Measurements from ENCODE around the gene CNN2. TPM values are rescaled to one million over a fixed set of nuclear protein-coding genes. Genes with fewer than 3 reads are reported as not detected.
A peak's percentile ranks its signal among the peaks of the same experiment; 100 is the strongest.

Gene CNN2
- total RNA-seq, 2 donors from 2014 or later = 108 to 132 TPM

- intact Hi-C loops (cut with DNase I) = no loop called here
- H3K4me3 ChIP-seq = no peak overlapping the region
- H3K4me1 ChIP-seq = no peaks in the 10 kb centered on the region
- peaks cover under 1% of the 10 kb centered on the region for H3K27me3 ChIP-seq
- TF ChIP-seq CTCF (IDR thresholded peaks at IDR 0.05) = no peak
- H3K9me3 ChIP-seq = no peaks in the 10 kb centered on the region
- H3K27ac ChIP-seq = no peak overlapping the region
- no peak for DNase-seq
- H3K36me3 ChIP-seq = peaks cover 19% of the 10 kb centered on the region
- no peak overlapping the region for H3K9ac ChIP-seq (ENCODE audit: low read depth in 2 of 2, low read length in 2 of 2)
These were observed 19.6 kb upstream of the CNN2 start for GRCh38 chr19:1006711-1007398.

GRCh38 chr19:1007399-1008251 lies 18.8 kb upstream of the CNN2 start:
- Histone ChIP-seq H3K27me3 (no peaks in the 10 kb centered on the region), H3K36me3 (peaks cover 22% of the 10 kb centered on the region), H3K27ac (no peak overlapping the region), H3K4me1 (no peaks in the 10 kb centered on the region), H3K4me3 (no peak overlapping the region), H3K9me3 (no peaks in the 10 kb centered on the region), H3K9ac (ENCODE audit: low read depth in 2 of 2, low read length in 2 of 2) (no peak overlapping the region)
- DNase-seq = no peak
- intact Hi-C loops (cut with DNase I) = no loop called here
- TF ChIP-seq CTCF (IDR thresholded peaks at IDR 0.05) = no peak

DNA sequence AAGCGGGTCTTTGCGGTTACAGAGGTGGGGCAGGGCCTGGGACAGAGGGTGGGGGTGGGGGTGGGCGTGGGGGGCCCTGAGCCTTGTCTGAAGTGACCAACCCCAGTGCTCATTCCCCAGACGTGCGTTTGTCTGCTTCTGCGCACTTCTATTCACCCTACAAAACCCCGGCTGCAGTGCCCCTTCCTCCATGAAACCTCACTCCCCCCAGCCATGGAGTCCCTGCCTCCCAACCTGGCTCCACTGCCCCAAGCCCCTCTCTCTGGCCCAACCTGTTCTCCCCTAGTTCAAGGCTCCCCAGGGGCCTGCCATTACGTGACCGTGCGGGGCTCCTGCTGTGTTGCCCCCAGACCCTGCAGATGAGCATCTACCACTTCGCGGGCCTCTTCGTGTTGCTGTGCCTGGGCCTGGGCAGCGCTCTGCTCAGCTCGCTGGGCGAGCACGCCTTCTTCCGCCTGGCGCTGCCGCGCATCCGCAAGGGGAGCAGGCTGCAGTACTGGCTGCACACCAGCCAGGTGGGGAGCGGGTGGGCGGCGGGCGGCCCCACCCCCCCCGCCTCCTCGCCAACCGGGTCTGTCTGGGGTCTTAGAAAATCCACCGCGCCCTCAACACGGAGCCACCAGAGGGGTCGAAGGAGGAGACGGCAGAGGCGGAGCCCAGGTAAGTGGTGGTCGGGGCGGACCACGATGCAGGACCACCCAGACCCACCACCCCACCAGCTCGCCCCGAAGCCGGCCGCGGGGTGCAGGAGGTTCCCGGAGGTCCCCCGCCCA lies 18.0 kb upstream of the CNN2 start:
- no peak for DNase-seq
- H3K4me3 ChIP-seq = no peak overlapping the region

DNA sequence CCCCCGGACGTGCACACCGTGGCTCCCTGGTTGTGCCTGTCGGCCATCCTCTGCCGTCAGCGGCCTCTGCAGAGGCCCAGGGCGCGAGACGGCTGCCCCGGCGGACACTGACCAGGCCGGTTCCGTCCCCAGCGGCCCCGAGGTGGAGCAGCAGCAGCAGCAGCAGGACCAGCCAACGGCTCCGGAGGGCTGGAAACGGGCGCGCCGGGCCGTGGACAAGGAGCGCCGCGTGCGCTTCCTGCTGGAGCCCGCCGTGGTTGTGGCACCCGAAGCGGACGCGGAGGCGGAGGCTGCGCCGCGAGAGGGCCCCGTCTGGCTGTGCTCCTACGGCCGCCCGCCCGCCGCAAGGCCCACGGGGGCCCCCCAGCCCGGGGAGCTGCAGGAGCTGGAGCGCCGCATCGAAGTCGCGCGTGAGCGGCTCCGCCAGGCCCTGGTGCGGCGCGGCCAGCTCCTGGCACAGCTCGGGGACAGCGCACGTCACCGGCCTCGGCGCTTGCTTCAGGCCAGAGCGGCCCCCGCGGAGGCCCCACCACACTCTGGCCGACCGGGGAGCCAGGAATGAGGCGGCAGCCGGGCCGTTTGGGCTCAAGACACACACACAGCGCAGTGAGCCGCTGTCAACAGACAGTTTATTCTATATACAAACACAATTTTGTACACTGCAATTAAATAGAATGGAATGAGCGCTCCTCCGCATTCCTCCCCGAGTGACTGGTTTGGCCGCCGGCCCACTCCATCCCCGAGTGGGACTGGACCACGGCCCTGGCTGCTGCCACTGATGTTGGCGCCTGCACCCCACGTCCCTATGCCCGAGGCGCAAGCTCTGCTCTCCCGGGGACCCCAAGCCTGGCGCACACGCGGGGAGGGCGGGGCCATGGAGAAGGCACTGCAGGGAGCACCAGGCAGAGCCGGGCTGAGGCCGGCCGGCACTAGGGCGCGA lies 17.1 kb upstream of the CNN2 start:
- Histone ChIP-seq H3K27ac (peak overlapping the region; percentile 44), H3K4me3 (no peak overlapping the region), H3K9me3 (no peaks in the 10 kb centered on the region), H3K36me3 (peaks cover 22% of the 10 kb centered on the region), H3K27me3 (no peaks in the 10 kb centered on the region), H3K9ac (ENCODE audit: low read depth in 2 of 2, low read length in 2 of 2) (no peak overlapping the region), H3K4me1 (no peaks in the 10 kb centered on the region)
- no peak for DNase-seq
- intact Hi-C loops (cut with DNase I) = no loop called here
- TF ChIP-seq CTCF (IDR thresholded peaks at IDR 0.05) = no peak

More for the DNA sequence above, 18.0 kb upstream of the CNN2 start:
- Histone ChIP-seq H3K27ac (peak overlapping the region; percentile 44), H3K36me3 (peaks cover 22% of the 10 kb centered on the region), H3K9me3 (no peaks in the 10 kb centered on the region), H3K4me1 (no peaks in the 10 kb centered on the region), H3K27me3 (no peaks in the 10 kb centered on the region), H3K9ac (ENCODE audit: low read depth in 2 of 2, low read length in 2 of 2) (no peak overlapping the region)
- no peak for TF ChIP-seq CTCF (IDR thresholded peaks at IDR 0.05)
- intact Hi-C loops (cut with DNase I) = no loop called here
